Erythroblast (primary cell): ENCODE results near the gene AP3B1.

Source experiments
- GATA1 ChIP-seq: IDR thresholded peaks from 2 replicates; pipeline ENCODE4 v1.6.1; 2011; ENCODE audit warnings: low read depth, mild to moderate bottlenecking, control low read depth, low read length, moderate library complexity
- POLR2A ChIP-seq: IDR thresholded peaks from 2 replicates; pipeline ENCODE4 v1.6.1; 2011; ENCODE audit warnings: mild to moderate bottlenecking, low read length

- no peak for TF ChIP-seq POLR2A
- TF ChIP-seq GATA1: no peak
Measured at GRCh38 chr5:78008356-78008967, 286.0 kb downstream of the AP3B1 start.
